ENCODE measurements around the gene ZC3H18. TPM values are rescaled to one million over a fixed set of nuclear protein-coding genes. Genes with fewer than 3 reads are reported as not detected.
A peak's percentile ranks its signal among the peaks of the same experiment; 100 is the strongest.
"Not testable (repeated sequence)": the region's sequence is repeated elsewhere in the genome, so short reads cannot be mapped to it uniquely, and the experiment has no call there.

The ZC3H18 gene
- total RNA-seq, 2 experiments from 2014 or later = 72.0 to 72.7 TPM

DNA sequence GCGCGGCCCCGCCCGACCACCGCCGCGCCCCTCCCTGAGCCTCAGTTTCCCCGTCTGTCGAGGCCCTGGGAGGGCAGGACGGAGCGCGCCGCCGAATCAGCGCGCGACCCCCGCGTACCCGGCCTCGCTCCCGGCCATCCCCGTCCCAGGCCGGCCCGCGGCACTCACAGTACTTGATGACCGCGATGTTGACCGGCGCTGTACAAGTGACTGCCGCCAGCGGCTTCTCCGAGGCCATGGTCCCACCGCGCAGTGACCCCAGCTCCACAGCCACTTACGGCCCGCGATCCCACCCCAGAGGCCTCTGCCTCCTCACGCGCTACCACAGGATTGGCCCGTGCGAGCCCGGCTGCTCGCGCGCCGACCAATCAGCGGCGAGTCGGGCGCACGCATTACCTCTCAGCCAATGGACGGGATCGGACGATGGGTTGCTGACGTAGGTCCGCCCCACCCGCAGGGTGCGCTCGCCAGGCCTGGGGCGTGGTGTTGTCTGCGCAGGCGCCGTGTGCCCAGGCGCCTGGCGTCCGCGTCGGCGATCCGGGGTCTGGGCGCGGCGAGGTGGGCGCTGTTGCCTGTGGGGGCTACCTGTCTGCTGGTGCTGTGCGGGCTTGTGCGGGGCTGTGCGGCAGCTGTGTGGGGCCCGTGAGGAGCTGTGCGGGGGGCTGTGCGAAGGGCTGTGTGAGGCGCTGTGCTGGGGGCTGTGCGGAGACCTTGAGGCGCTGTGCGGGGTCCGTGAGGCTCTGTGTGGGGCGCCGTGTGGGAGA, 92.8 kb downstream of the ZC3H18 start, which contains the start of gene MVD:
TSS of gene MVD (minus strand) at position 249 of the 764 bp plus-strand sequence. CDS start at position 238, 11 bp downstream.
- H3K9me3 Mint-ChIP-seq = no peaks in the 10 kb centered on the region
- CTCF ChIA-PET = interaction anchor here (1.0 kb wide), 1 partner anchor 43 kb away, joined by 3 read pairs; no protein-coding TSS in a partner anchor
- no peaks in the 10 kb centered on the region for H3K27me3 Mint-ChIP-seq

DNA sequence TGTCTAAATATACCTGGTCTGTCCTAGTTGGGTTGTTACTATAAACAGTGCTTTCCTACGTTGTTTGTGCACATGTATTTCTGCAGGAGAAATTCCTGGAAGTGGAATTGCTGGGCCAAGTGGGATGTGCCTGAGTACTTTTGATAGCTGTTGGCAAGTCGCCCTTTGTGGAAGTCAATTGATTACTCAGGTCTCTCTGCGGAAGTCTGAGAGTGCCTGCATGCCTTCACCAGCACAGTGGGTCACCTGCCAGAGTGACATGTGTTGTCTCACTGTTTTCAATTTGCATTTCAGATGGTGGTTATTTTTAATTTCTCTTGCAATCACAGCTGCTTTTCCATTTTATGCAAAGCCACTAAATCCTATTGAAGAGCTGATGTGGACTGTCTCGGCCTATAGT, 94.9 kb downstream of the ZC3H18 start:
- CTCF ChIA-PET = interaction anchor here (1.0 to 1.4 kb wide), 4 partner anchors 16 to 32 kb away, joined by 3 to 4 read pairs (median 4); partner anchors contain the start of gene SNAI3
- H3K27me3 Mint-ChIP-seq = no peaks in the 10 kb centered on the region
- no peaks in the 10 kb centered on the region for H3K9me3 Mint-ChIP-seq
- intact Hi-C loops (cut with micrococcal nuclease) = no loop called here
- POLR2A ChIA-PET = interaction anchor here (1.3 kb wide), 1 partner anchor 22 kb away, joined by 4 read pairs; the partner anchor contains the start of gene SNAI3
- no peak for DNase-seq
- no peak overlapping the region for H3K27ac Mint-ChIP-seq
- peaks cover 17% of the 10 kb centered on the region for H3K4me1 Mint-ChIP-seq (ENCODE audit: low read depth)
- H3K36me3 Mint-ChIP-seq = peaks cover 4% of the 10 kb centered on the region
- H3K4me3 Mint-ChIP-seq = peak overlapping the region; percentile 47

More for the DNA sequence above, 92.8 kb downstream of the ZC3H18 start, which contains the start of gene MVD:
- intact Hi-C loops (cut with micrococcal nuclease) = loop anchor here (1.0 kb wide), 3 partner anchors 12 to 93 kb away; partner anchors contain the start of genes CYBA, SNAI3 and ZC3H18
- H3K27ac Mint-ChIP-seq = peak within 1 kb of the TSS; percentile 86
- peak within 1 kb of the TSS; percentile 91 for H3K4me3 Mint-ChIP-seq
- POLR2A ChIA-PET = interaction anchor here (1.0 to 3.2 kb wide), 3 partner anchors 24 to 92 kb away, joined by 4 to 9 read pairs (median 5); partner anchors contain the start of gene ZC3H18
- peak; percentile 98 for DNase-seq
- peaks cover 4% of the 10 kb centered on the region for H3K36me3 Mint-ChIP-seq
- peaks cover 17% of the 10 kb centered on the region for H3K4me1 Mint-ChIP-seq (ENCODE audit: low read depth)

DNA sequence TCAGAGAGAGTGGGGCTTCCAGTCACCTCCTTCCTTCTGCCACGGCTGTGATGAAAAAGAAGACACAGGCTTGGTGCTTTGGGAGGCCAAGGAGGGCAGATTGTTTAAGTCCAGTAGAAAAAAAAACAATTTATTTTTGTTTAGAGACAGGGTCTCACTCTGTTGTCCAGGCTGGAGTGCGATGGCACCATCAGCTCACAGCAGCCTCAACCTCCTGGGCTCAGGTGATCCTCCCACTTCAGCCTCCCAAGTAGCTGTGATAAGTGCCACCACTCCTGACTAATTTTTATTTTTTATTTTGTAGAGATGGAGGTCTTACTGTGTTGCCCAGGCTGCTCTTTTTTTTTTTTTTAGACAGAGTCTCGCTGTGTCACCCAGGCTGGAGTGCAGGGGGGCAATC, 95.4 kb downstream of the ZC3H18 start:
- Mint-ChIP-seq H3K9me3 (no peaks in the 10 kb centered on the region), H3K4me3 (no peak overlapping the region), H3K27ac (no peak overlapping the region), H3K27me3 (no peaks in the 10 kb centered on the region), H3K4me1 (ENCODE audit: low read depth) (peaks cover 17% of the 10 kb centered on the region), H3K36me3 (peaks cover 4% of the 10 kb centered on the region)
- intact Hi-C loops (cut with micrococcal nuclease) = no loop called here
- DNase-seq = no peak
- POLR2A ChIA-PET = interaction anchor here (1.3 kb wide), 1 partner anchor 21 kb away, joined by 4 read pairs; the partner anchor contains the start of gene SNAI3
- CTCF ChIA-PET = interaction anchor here (1.0 to 1.4 kb wide), 4 partner anchors 16 to 32 kb away, joined by 3 to 4 read pairs (median 4); partner anchors contain the start of gene SNAI3

GRCh38 chr16:88667461-88667860, 97.3 kb downstream of the ZC3H18 start:
- Mint-ChIP-seq H3K36me3 (peaks cover 4% of the 10 kb centered on the region), H3K9me3 (no peaks in the 10 kb centered on the region), H3K27me3 (no peaks in the 10 kb centered on the region), H3K4me1 (ENCODE audit: low read depth) (peaks cover 6% of the 10 kb centered on the region), H3K27ac (no peak overlapping the region), H3K4me3 (no peak overlapping the region)
- ChIA-PET POLR2A (no interaction called here), CTCF (no interaction called here)
- intact Hi-C loops (cut with micrococcal nuclease) = no loop called here
- DNase-seq = no peak

DNA sequence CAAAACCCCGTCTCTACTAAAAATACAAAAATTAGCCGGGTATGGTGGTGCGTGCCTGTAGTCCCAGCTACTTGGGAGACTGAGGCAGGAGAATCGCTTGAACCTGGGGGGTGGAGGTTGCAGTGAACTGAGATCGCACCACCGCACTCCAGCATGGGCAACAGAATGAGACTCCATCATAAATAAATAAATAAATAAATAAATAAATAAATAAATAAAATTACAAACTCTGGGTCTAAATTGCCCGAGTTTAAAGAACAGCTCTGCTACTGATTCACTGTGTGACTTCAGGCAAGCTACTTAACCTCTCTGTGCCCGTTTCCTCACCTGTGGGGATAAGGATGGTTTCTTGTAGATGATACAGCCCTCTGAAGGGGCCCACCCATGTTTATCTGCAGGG, 99.3 kb downstream of the ZC3H18 start:
- H3K36me3 Mint-ChIP-seq; H3K27ac Mint-ChIP-seq; H3K4me1 Mint-ChIP-seq (ENCODE audit: low read depth); H3K4me3 Mint-ChIP-seq; POLR2A ChIA-PET; H3K9me3 Mint-ChIP-seq; intact Hi-C loops (cut with micrococcal nuclease); DNase-seq; H3K27me3 Mint-ChIP-seq: not testable (repeated sequence)
- CTCF ChIA-PET = interaction anchor here (1.2 kb wide), 1 partner anchor 11 kb away, joined by 4 read pairs; no protein-coding TSS in a partner anchor

- H3K27ac Mint-ChIP-seq = no peak overlapping the region
Observed at GRCh38 chr16:88669980-88670379, 99.8 kb downstream of the ZC3H18 start.

GRCh38 chr16:88671806-88672205, 101.6 kb downstream of the ZC3H18 start:
- Mint-ChIP-seq H3K4me1 (ENCODE audit: low read depth) (no peaks in the 10 kb centered on the region), H3K9me3 (no peaks in the 10 kb centered on the region), H3K27ac (no peak overlapping the region), H3K4me3 (no peak overlapping the region), H3K36me3 (peaks cover 6% of the 10 kb centered on the region), H3K27me3 (no peaks in the 10 kb centered on the region)
- ChIA-PET CTCF (interaction anchor here (0.9 to 1.4 kb wide), 2 partner anchors 8 to 66 kb away, joined by 3 read pairs; no protein-coding TSS in a partner anchor), POLR2A (no interaction called here)
- intact Hi-C loops (cut with micrococcal nuclease) = no loop called here
- DNase-seq = no peak

More at GRCh38 chr16:88669980-88670379, 99.8 kb downstream of the ZC3H18 start:
- DNase-seq = no peak
- ChIA-PET CTCF (interaction anchor here (1.2 kb wide), 1 partner anchor 11 kb away, joined by 4 read pairs; no protein-coding TSS in a partner anchor), POLR2A (interaction anchor here (0.7 kb wide), 1 partner anchor 355 kb away, joined by 3 read pairs; no protein-coding TSS in a partner anchor)
- peaks cover 6% of the 10 kb centered on the region for H3K36me3 Mint-ChIP-seq
- no peaks in the 10 kb centered on the region for H3K27me3 Mint-ChIP-seq
- H3K9me3 Mint-ChIP-seq = no peaks in the 10 kb centered on the region
- intact Hi-C loops (cut with micrococcal nuclease) = no loop called here
- peaks cover 2% of the 10 kb centered on the region for H3K4me1 Mint-ChIP-seq (ENCODE audit: low read depth)
- H3K4me3 Mint-ChIP-seq = no peak overlapping the region

GRCh38 chr16:88672776-88673175, 102.6 kb downstream of the ZC3H18 start:
- POLR2A ChIA-PET = no interaction called here
- CTCF ChIA-PET = interaction anchor here (0.7 to 1.4 kb wide), 3 partner anchors 7 to 65 kb away, joined by 3 read pairs; no protein-coding TSS in a partner anchor

GRCh38 chr16:88673716-88674379, 103.6 kb downstream of the ZC3H18 start:
- DNase-seq = no peak
- intact Hi-C loops (cut with micrococcal nuclease) = no loop called here
- Mint-ChIP-seq H3K4me3 (no peak overlapping the region), H3K27ac (no peak overlapping the region), H3K36me3 (peaks cover 3% of the 10 kb centered on the region), H3K27me3 (no peaks in the 10 kb centered on the region), H3K9me3 (no peaks in the 10 kb centered on the region), H3K4me1 (ENCODE audit: low read depth) (no peaks in the 10 kb centered on the region)
- ChIA-PET CTCF (no interaction called here), POLR2A (no interaction called here)

More at GRCh38 chr16:88672776-88673175, 102.6 kb downstream of the ZC3H18 start:
- intact Hi-C loops (cut with micrococcal nuclease) = no loop called here
- no peak overlapping the region for H3K27ac Mint-ChIP-seq
- H3K9me3 Mint-ChIP-seq = no peaks in the 10 kb centered on the region
- H3K4me3 Mint-ChIP-seq = no peak overlapping the region
- peaks cover 5% of the 10 kb centered on the region for H3K36me3 Mint-ChIP-seq
- no peak for DNase-seq
- H3K27me3 Mint-ChIP-seq = no peaks in the 10 kb centered on the region
- H3K4me1 Mint-ChIP-seq (ENCODE audit: low read depth) = no peaks in the 10 kb centered on the region

DNA sequence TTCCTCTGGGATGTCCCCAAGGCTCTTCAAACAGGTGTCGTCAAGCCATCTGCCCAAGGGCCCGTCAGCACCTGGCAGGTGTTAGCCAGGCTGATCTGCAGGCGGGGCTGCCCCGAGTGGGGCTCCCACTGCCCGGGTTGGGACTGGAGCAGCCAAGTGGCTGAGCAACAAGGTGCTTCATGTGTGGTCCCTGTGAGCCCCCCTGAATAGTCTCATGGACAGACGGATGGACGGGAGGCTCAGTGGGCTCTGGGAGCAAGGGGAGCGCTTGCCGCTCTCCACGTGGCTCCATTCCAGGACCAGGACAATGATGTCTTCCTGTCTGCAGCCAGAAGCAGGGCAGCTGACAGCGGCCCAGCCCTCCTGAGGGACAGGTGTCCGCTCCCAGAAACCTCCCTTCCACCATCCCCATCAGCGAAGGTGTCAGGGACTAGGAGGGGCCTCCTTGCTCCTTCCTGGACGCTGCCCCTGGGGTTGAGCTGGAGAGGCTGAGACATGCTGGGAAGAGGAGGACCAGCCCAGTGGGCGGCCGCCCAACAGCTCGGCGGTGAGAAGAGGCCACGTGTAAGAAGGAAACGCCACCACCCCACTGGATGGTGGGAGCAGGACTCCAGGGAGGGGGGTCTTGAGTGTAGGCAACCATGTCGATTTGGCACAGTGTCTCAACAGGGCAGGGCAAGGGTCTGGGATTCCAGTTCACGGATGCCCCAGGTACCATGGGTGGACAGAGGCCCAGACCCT, 106.5 kb downstream of the ZC3H18 start:
- H3K9me3 Mint-ChIP-seq = no peaks in the 10 kb centered on the region
- no peak overlapping the region for H3K4me3 Mint-ChIP-seq
- ChIA-PET POLR2A (no interaction called here), CTCF (interaction anchor here (1.0 kb wide), 1 partner anchor 15 kb away, joined by 3 read pairs; no protein-coding TSS in a partner anchor)
- peaks cover 12% of the 10 kb centered on the region for H3K4me1 Mint-ChIP-seq (ENCODE audit: low read depth)
- H3K27ac Mint-ChIP-seq = no peak overlapping the region
- intact Hi-C loops (cut with micrococcal nuclease) = no loop called here
- H3K27me3 Mint-ChIP-seq = no peaks in the 10 kb centered on the region
- H3K36me3 Mint-ChIP-seq = peaks cover 5% of the 10 kb centered on the region
- no peak for DNase-seq

DNA sequence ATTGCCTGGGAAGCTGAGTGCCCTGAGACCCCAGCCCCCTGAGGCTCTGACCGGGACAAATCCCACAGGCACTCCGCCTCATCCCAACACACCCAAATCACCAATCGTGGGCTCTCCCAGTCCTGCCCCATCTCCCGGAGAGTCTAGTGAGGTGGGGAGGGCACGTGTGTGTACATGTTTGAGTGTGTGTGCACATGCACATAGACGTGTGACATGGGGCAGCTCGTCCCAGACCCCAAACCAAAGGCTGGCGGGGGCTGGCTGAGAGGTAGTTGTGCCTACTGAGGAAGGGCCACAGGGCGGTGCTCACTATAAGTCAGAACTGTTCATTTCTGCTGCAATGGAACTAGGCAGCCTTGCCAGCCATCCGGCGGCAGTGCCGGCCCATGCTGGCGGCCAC, 107.5 kb downstream of the ZC3H18 start:
- H3K4me1 Mint-ChIP-seq (ENCODE audit: low read depth) = peaks cover 21% of the 10 kb centered on the region
- POLR2A ChIA-PET = no interaction called here
- no peak for DNase-seq
- no peak overlapping the region for H3K27ac Mint-ChIP-seq
- H3K27me3 Mint-ChIP-seq = no peaks in the 10 kb centered on the region
- CTCF ChIA-PET = interaction anchor here (1.0 kb wide), 1 partner anchor 14 kb away, joined by 3 read pairs; no protein-coding TSS in a partner anchor
- peaks cover 7% of the 10 kb centered on the region for H3K36me3 Mint-ChIP-seq
- no peaks in the 10 kb centered on the region for H3K9me3 Mint-ChIP-seq
- H3K4me3 Mint-ChIP-seq = no peak overlapping the region
- intact Hi-C loops (cut with micrococcal nuclease) = no loop called here

Data from activated CD4-positive, alpha-beta memory T cell treated with anti-CD3 and anti-CD28 coated beads for 36 hours (primary cell).